H9 (cell line): ENCODE results near the gene PCDH10. TPM values are rescaled to one million over a fixed set of nuclear protein-coding genes. Genes with fewer than 3 reads are reported as not detected.

ENCODE experiments used
- DNase-seq: peaks from one replicate; pipeline ENCODE4 v3.0.0-alpha.2; 2017
- H2AFZ ChIP-seq: one replicate; pipeline ENCODE4 v1.6.1; 2013; ENCODE audit warnings: mild to moderate bottlenecking, low read length, control low read depth, moderate library complexity
- H2AK5ac ChIP-seq: 2 replicates; pipeline ENCODE4 v1.6.1; 2013; ENCODE audit warnings: low read length, control low read depth, mixed read lengths; ENCODE audit not compliant: insufficient read length
- H2BK120ac ChIP-seq: one replicate; pipeline ENCODE4 v1.6.1; 2013; ENCODE audit warnings: low read depth, mild to moderate bottlenecking, low read length, control low read depth, inconsistent platforms; ENCODE audit not compliant: poor library complexity, severe bottlenecking
- H2BK12ac ChIP-seq: 2 replicates; pipeline ENCODE4 v1.6.1; 2013; ENCODE audit warnings: low read length, control low read depth, mixed read lengths, low read depth; ENCODE audit not compliant: insufficient read length
- H2BK15ac ChIP-seq: 2 replicates; pipeline ENCODE4 v1.6.1; 2013; ENCODE audit warnings: low read depth, low read length, control low read depth
- H2BK20ac ChIP-seq: one replicate; pipeline ENCODE4 v1.6.1; 2013; ENCODE audit warnings: low read depth, mild to moderate bottlenecking, low read length, control low read depth, inconsistent platforms; ENCODE audit not compliant: poor library complexity, severe bottlenecking
- H2BK5ac ChIP-seq: 2 replicates; pipeline ENCODE4 v1.6.1; 2013; ENCODE audit warnings: low read length, control low read depth, mixed read lengths; ENCODE audit not compliant: insufficient read length
- H3K14ac ChIP-seq: 2 replicates; pipeline ENCODE4 v1.6.1; 2013; ENCODE audit warnings: low read length, control low read depth; ENCODE audit not compliant: insufficient read depth
- H3K18ac ChIP-seq: 2 replicates; pipeline ENCODE4 v1.6.1; 2013; ENCODE audit warnings: low read depth, mild to moderate bottlenecking, mixed read lengths, low read length, control low read depth; ENCODE audit not compliant: insufficient read length
- H3K23ac ChIP-seq: 2 replicates; pipeline ENCODE4 v1.6.1; 2013; ENCODE audit warnings: low read length, control low read depth, mixed read lengths, low read depth; ENCODE audit not compliant: insufficient read length
- H3K23me2 ChIP-seq: 2 replicates; pipeline ENCODE4 v1.6.1; 2013; ENCODE audit warnings: low read depth, mild to moderate bottlenecking, mixed read lengths, low read length, control low read depth; ENCODE audit not compliant: insufficient read length, poor library complexity, severe bottlenecking
- H3K27ac ChIP-seq: 2 replicates; pipeline ENCODE4 v1.5.1; 2013; ENCODE audit warnings: low read length, control low read depth, mixed read lengths, low read depth; ENCODE audit not compliant: insufficient read length
- H3K27me3 ChIP-seq: 2 replicates; pipeline ENCODE4 v1.6.1; 2013; ENCODE audit warnings: low read length, control low read depth, inconsistent platforms; ENCODE audit not compliant: insufficient read depth
- H3K4ac ChIP-seq: 2 replicates; pipeline ENCODE4 v1.6.1; 2013; ENCODE audit warnings: low read depth, mild to moderate bottlenecking, control low read depth, inconsistent platforms, low read length, moderate library complexity
- H3K4me1 ChIP-seq: 2 replicates; pipeline ENCODE4 v1.6.1; 2013; ENCODE audit warnings: low read length, control low read depth, inconsistent platforms; ENCODE audit not compliant: insufficient read depth
- H3K4me2 ChIP-seq: 2 replicates; pipeline ENCODE4 v1.6.1; 2013; ENCODE audit warnings: low read length, control low read depth, mixed read lengths; ENCODE audit not compliant: insufficient read length, insufficient read depth
- H3K56ac ChIP-seq: 2 replicates; pipeline ENCODE4 v1.6.1; 2013; ENCODE audit warnings: low read depth, mild to moderate bottlenecking, mixed read lengths, low read length, control low read depth; ENCODE audit not compliant: insufficient read length
- H3K79me1 ChIP-seq: 2 replicates; pipeline ENCODE4 v1.6.1; 2013; ENCODE audit warnings: low read depth, mild to moderate bottlenecking, moderate library complexity, low read length, control low read depth, inconsistent platforms; ENCODE audit not compliant: insufficient read depth, poor library complexity, severe bottlenecking
- H3K79me2 ChIP-seq: 2 replicates; pipeline ENCODE4 v1.6.1; 2013; ENCODE audit warnings: low read length, control low read depth, inconsistent platforms; ENCODE audit not compliant: insufficient read depth
- H3K9ac ChIP-seq: 2 replicates; pipeline ENCODE4 v1.6.1; 2013; ENCODE audit warnings: low read length, control low read depth, mixed read lengths; ENCODE audit not compliant: insufficient read length; ENCODE audit errors: extremely low read depth
- H3K9me3 ChIP-seq: one replicate; pipeline ENCODE4 v1.6.1; 2013; ENCODE audit warnings: low read depth, low read length, inconsistent platforms; ENCODE audit not compliant: control insufficient read depth
- H3T11ph ChIP-seq: one replicate; pipeline ENCODE4 v1.6.1; 2013; ENCODE audit warnings: mild to moderate bottlenecking, low read length, control low read depth, inconsistent platforms
- H4K20me1 ChIP-seq: one replicate; pipeline ENCODE4 v1.6.1; 2013; ENCODE audit not compliant: control insufficient read depth, insufficient read length, insufficient read depth
- H4K5ac ChIP-seq: 2 replicates; pipeline ENCODE4 v1.6.1; 2013; ENCODE audit warnings: low read depth, mild to moderate bottlenecking, mixed read lengths, low read length, control low read depth; ENCODE audit not compliant: insufficient read length
- H4K8ac ChIP-seq: replicated peaks from 2 replicates; pipeline ENCODE4 v1.6.1; 2013; ENCODE audit warnings: low read length, control low read depth, mixed read lengths, low read depth; ENCODE audit not compliant: insufficient read length
- H4K91ac ChIP-seq: 2 replicates; pipeline ENCODE4 v1.6.1; 2013; ENCODE audit warnings: low read depth, mild to moderate bottlenecking, moderate library complexity, mixed read lengths, low read length, control low read depth; ENCODE audit not compliant: insufficient read length
- H3K27ac Mint-ChIP-seq, 3 experiments: 2 replicates in 2 of 3; 3 replicates in 1 of 3; pipeline ENCODE4 v1.8.0; 2020 to 2021; ENCODE audit warnings: mixed read lengths in 3 of 3, mild to moderate bottlenecking in 1 of 3, moderate library complexity in 1 of 3
- H3K27me3 Mint-ChIP-seq: 2 replicates; pipeline ENCODE4 v1.8.0; 2021; ENCODE audit warnings: low read depth, mild to moderate bottlenecking, moderate library complexity, mixed read lengths
- H3K36me3 Mint-ChIP-seq, 3 experiments: 2 replicates in 2 of 3; 3 replicates in 1 of 3; pipeline ENCODE4 v1.8.0; 2020 to 2021; ENCODE audit warnings: low read depth in 3 of 3, mixed read lengths in 3 of 3; ENCODE audit not compliant: insufficient read depth in 1 of 3
- H3K4me1 Mint-ChIP-seq, 2 experiments: 2 replicates each; pipeline ENCODE4 v1.8.0; 2020; ENCODE audit warnings: mixed read lengths in 2 of 2
- H3K4me3 Mint-ChIP-seq, 2 experiments: 2 replicates in 1 of 2; 3 replicates in 1 of 2; pipeline ENCODE4 v1.8.0; 2020 to 2021; ENCODE audit warnings: mild to moderate bottlenecking in 2 of 2, mixed read lengths in 2 of 2, moderate library complexity in 1 of 2
- H3K9me3 Mint-ChIP-seq, 2 experiments: 2 replicates in 1 of 2; 3 replicates in 1 of 2; pipeline ENCODE4 v1.8.0; 2020; ENCODE audit warnings: mild to moderate bottlenecking in 2 of 2, mixed read lengths in 2 of 2, moderate library complexity in 1 of 2
- WGBS: extraction: QIAGEN DNeasy Blood & Tissue Kit; methylation state at CpG from one replicate; pipeline ENCODE4 v1.1.7; 2013; ENCODE audit warnings: missing lambda C conversion rate, low lambda C conversion rate, mixed read lengths; ENCODE audit not compliant: insufficient read length; ENCODE audit errors: extremely low coverage; 5-methylcytosine and 5-hydroxymethylcytosine counted together
- total RNA-seq: library from RNA; stranded (reverse); gene quantifications from 2 replicates; pipeline ENCODE4 v1.2.1, GENCODE V29; 2021
- TF ChIP-seq, protein P1 (sequence below): fragments of 200-600 bp; sonication (generic); conservative IDR thresholded peaks from 3 replicates; pipeline ENCODE4 v1.8.0; 2021; ENCODE audit warnings: antibody characterized with exemption, mild to moderate bottlenecking

The PCDH10 gene
- total RNA-seq, 1 experiment from 2014 or later, result 8.1 TPM

DNA sequence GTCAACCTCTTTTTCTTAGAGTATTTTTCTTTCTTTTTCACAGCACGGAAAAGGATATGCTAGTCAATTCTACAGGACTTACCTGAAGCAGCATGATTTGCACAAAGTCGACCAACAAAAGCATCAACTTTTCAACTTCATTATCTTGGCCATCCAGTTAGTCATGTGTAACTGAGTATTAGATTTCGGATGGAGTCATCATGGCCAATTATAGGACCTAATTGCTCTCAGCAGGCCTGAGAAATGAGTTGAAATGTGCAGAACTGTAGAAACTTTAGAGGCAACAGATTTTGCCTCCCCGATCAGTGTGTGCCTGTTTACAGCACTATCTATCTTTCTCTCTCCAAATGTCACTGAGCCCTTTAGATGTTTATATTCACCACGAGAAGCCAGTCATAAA, 41.0 kb downstream of the PCDH10 start:
- no peaks in the 10 kb centered on the region for H3K79me1 ChIP-seq
- H2AFZ ChIP-seq, result no peak overlapping the region
- no peak overlapping the region for H3K4ac ChIP-seq
- no peak overlapping the region for H3K4me3 Mint-ChIP-seq
- H2BK12ac ChIP-seq, result no peak overlapping the region
- no peak overlapping the region for H2BK5ac ChIP-seq
- no peaks in the 10 kb centered on the region for H3K27me3 Mint-ChIP-seq
- H4K91ac ChIP-seq, result no peak overlapping the region
- H4K8ac ChIP-seq, result no peak overlapping the region
- no peak overlapping the region for H3K4me2 ChIP-seq
- H3K27ac Mint-ChIP-seq, result no peak overlapping the region
- DNase-seq, result no peak
- no peaks in the 10 kb centered on the region for H3K9me3 Mint-ChIP-seq
- H4K20me1 ChIP-seq, result no peaks in the 10 kb centered on the region
- no peak overlapping the region for H2AK5ac ChIP-seq
- H3K27me3 ChIP-seq, result no peaks in the 10 kb centered on the region
- H3K9ac ChIP-seq, result no peak overlapping the region
- H2BK120ac ChIP-seq, result no peak overlapping the region
- no peak overlapping the region for H3K14ac ChIP-seq
- no peaks in the 10 kb centered on the region for H3K23me2 ChIP-seq
- no peak overlapping the region for H3K56ac ChIP-seq
- no peak overlapping the region for H2BK20ac ChIP-seq
- no peak overlapping the region for H3K18ac ChIP-seq
- H3K23ac ChIP-seq, result no peak overlapping the region
- no CpG with 5 or more reads among the region's 5 CpGs for WGBS
- H3K9me3 ChIP-seq, result no peaks in the 10 kb centered on the region
- H4K5ac ChIP-seq, result no peak overlapping the region
- no peaks in the 10 kb centered on the region for H3K4me1 Mint-ChIP-seq
- no peaks in the 10 kb centered on the region for H3K36me3 Mint-ChIP-seq
- TF ChIP-seq, protein P1, sequence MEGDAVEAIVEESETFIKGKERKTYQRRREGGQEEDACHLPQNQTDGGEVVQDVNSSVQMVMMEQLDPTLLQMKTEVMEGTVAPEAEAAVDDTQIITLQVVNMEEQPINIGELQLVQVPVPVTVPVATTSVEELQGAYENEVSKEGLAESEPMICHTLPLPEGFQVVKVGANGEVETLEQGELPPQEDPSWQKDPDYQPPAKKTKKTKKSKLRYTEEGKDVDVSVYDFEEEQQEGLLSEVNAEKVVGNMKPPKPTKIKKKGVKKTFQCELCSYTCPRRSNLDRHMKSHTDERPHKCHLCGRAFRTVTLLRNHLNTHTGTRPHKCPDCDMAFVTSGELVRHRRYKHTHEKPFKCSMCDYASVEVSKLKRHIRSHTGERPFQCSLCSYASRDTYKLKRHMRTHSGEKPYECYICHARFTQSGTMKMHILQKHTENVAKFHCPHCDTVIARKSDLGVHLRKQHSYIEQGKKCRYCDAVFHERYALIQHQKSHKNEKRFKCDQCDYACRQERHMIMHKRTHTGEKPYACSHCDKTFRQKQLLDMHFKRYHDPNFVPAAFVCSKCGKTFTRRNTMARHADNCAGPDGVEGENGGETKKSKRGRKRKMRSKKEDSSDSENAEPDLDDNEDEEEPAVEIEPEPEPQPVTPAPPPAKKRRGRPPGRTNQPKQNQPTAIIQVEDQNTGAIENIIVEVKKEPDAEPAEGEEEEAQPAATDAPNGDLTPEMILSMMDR, result no peak
- H3K79me2 ChIP-seq, result no peaks in the 10 kb centered on the region
- no peaks in the 10 kb centered on the region for H3K4me1 ChIP-seq
- H3K27ac ChIP-seq, result no peak overlapping the region
- H2BK15ac ChIP-seq, result no peak overlapping the region
- H3T11ph ChIP-seq, result no peak overlapping the region
